Measurements from ENCODE around the gene CCL2.

- TF ChIP-seq CTCF (conservative IDR thresholded peaks at IDR 0.05; ENCODE audit: low read depth, low read length) (no peak), EZH2phosphoT487 (IDR thresholded peaks at IDR 0.05; ENCODE audit: borderline replicate concordance, low read length) (no peak)
These were observed 3.9 kb upstream of the CCL2 start for GRCh38 chr17:34251186-34251585.

Measured in PC-3 (cell line).